Measurements from ENCODE around the gene LRRTM3.

The LRRTM3 gene

GRCh38 chr10:66925896-66926715, at the start of gene LRRTM3:
LRRTM3 (plus strand) TSS chr10:66926036.
- peak in 1 of 2 donors; percentile 19 for DNase-seq

- no peak for DNase-seq
These were observed 48.5 kb upstream of the LRRTM3 start for GRCh38 chr10:66877361-66877760.

GRCh38 chr10:66880292-66880691, 45.5 kb upstream of the LRRTM3 start:
- DNase-seq, result no peak

GRCh38 chr10:66880826-66881225, 45.0 kb upstream of the LRRTM3 start:
- DNase-seq, result no peak

- DNase-seq, result no peak
These were observed 44.0 kb upstream of the LRRTM3 start for GRCh38 chr10:66881814-66882213.

- no peak for DNase-seq
These were observed 43.6 kb upstream of the LRRTM3 start for GRCh38 chr10:66882271-66882670.

- no peak for DNase-seq
These were observed 39.0 kb upstream of the LRRTM3 start for GRCh38 chr10:66886848-66887247.

- DNase-seq, result no peak
These were observed 37.6 kb upstream of the LRRTM3 start for GRCh38 chr10:66888237-66888636.

- DNase-seq, result no peak
These were observed 33.0 kb upstream of the LRRTM3 start for GRCh38 chr10:66892871-66893270.

GRCh38 chr10:66910671-66911070, 15.2 kb upstream of the LRRTM3 start:
- DNase-seq, result no peak

- DNase-seq, result no peak
These were observed 9.8 kb upstream of the LRRTM3 start for GRCh38 chr10:66916030-66916429.

GRCh38 chr10:66917104-66917503, 8.7 kb upstream of the LRRTM3 start:
- no peak for DNase-seq

- no peak for DNase-seq
These were observed 6.6 kb upstream of the LRRTM3 start for GRCh38 chr10:66919248-66919647.

- DNase-seq, result no peak
These were observed 1.0 kb upstream of the LRRTM3 start for GRCh38 chr10:66924674-66925345.

GRCh38 chr10:66925373-66925772, 463 bp upstream of the LRRTM3 start:
- no peak for DNase-seq

- no peak for DNase-seq
These were observed 1.0 kb downstream of the LRRTM3 start for GRCh38 chr10:66926841-66927240.

GRCh38 chr10:66927251-66927935, 1.6 kb downstream of the LRRTM3 start:
- no peak for DNase-seq

- no peak for DNase-seq
These were observed 2.3 kb downstream of the LRRTM3 start for GRCh38 chr10:66927971-66928770.

- DNase-seq, result no peak
These were observed 2.9 kb downstream of the LRRTM3 start for GRCh38 chr10:66928776-66929175.

- no peak for DNase-seq
These were observed 3.5 kb downstream of the LRRTM3 start for GRCh38 chr10:66929375-66929774.

- DNase-seq, result peak in 1 of 2 donors; percentile 11
These were observed 5.6 kb downstream of the LRRTM3 start for GRCh38 chr10:66931340-66931948.

GRCh38 chr10:66931949-66932343, 6.1 kb downstream of the LRRTM3 start:
- no peak for DNase-seq

All from CD4-positive, alpha-beta T cell treated with Interferon alpha-2 for 1 hour (primary cell).